K562 (cell line): ENCODE measurements around the gene GHSR. TPM values are rescaled to one million over a fixed set of nuclear protein-coding genes. Genes with fewer than 3 reads are reported as not detected.

Experiments
- ATAC-seq: fragments of 200-7000 bp; cut with Tn5 transposase; 3 replicates; pipeline ENCODE4 v1.9.1; 2020; ENCODE audit warnings: moderate library complexity
- BruUV-seq: library from RNA; stranded (reverse); fragments of 400-500 nt; replicated peaks from 2 replicates; lab custom pipeline; 2021; lab: Mats Ljungman, UMichigan
- CTCF ChIA-PET: fragments of 300-600 bp; formaldehyde crosslinking; extraction: SDS; loops from one replicate; lab custom pipeline; 2021; ENCODE audit warnings: low intra/inter-chr PET ratio; lab: Yijun Ruan, JAX
- POLR2A ChIA-PET: fragments of 300-600, 350-650 bp; sonication (Branson Sonifier 250); formaldehyde crosslinking; extraction: SDS; loops from one replicate; lab custom pipeline; 2021; ENCODE audit warnings: antibody characterized with exemption, inconsistent platforms; lab: Yijun Ruan, JAX
- DNase-seq, 4 experiments: peaks; one replicate each; pipeline versions ENCODE4 v3.0.0 to v3.0.0-alpha.2; 2011 to 2018; ENCODE audit warnings: low spot score in 3 of 4, mixed read lengths in 3 of 4; ENCODE audit errors: extremely low read depth in 1 of 4
- FAIRE-seq: peaks from 2 replicates; lab custom pipeline; 2011; peaks lifted over from hg19 to GRCh38; lab: Jason Lieb, UNC
- H2AFZ ChIP-seq: 2 replicates; pipeline ENCODE4 v1.6.0; 2011; ENCODE audit warnings: low read depth, low read length, control low read depth, inconsistent platforms
- H3K27ac ChIP-seq: fragments of 200-600 bp; 3 replicates; pipeline ENCODE4 v1.8.0; 2011; ENCODE audit warnings: low read depth, mild to moderate bottlenecking, control low read depth, inconsistent platforms, low read length, moderate library complexity, mixed read lengths; ENCODE audit errors: extremely low read depth
- H3K27me3 ChIP-seq, 2 experiments: fragments of 300-600 bp in 1 of 2; 2 replicates in 1 of 2; 3 replicates in 1 of 2; pipeline versions ENCODE4 v1.6.0 to v1.8.0; 2011; ENCODE audit warnings: inconsistent platforms in 2 of 2, low read length in 2 of 2, mild to moderate bottlenecking in 1 of 2, mixed read lengths in 1 of 2, moderate library complexity in 1 of 2; ENCODE audit not compliant: control insufficient read depth in 2 of 2, insufficient read depth in 2 of 2
- H3K36me3 ChIP-seq: fragments of 300-600 bp; 3 replicates; pipeline ENCODE4 v1.8.0; 2011; ENCODE audit warnings: mild to moderate bottlenecking, low read length, inconsistent platforms; ENCODE audit not compliant: control insufficient read depth, insufficient read depth
- H3K4me1 ChIP-seq, 2 experiments: fragments of 200-600 bp in 1 of 2; replicated peaks in 1 of 2; 2 replicates in 1 of 2; 3 replicates in 1 of 2; pipeline versions ENCODE4 v1.5.1 to v1.8.0; 2011; ENCODE audit warnings: inconsistent platforms in 2 of 2, low read length in 2 of 2, mild to moderate bottlenecking in 1 of 2, mixed read lengths in 1 of 2, moderate library complexity in 1 of 2; ENCODE audit not compliant: control insufficient read depth in 2 of 2, insufficient read depth in 2 of 2
- H3K4me2 ChIP-seq: 2 replicates; pipeline ENCODE4 v1.6.1; 2011; ENCODE audit warnings: low read length, control low read depth, inconsistent platforms, mixed read lengths; ENCODE audit not compliant: insufficient read depth
- H3K4me3 ChIP-seq: fragments of 200-600 bp; sonication (generic), shearing (Covaris generic); 2 replicates; pipeline ENCODE4 v1.5.1; 2016; ENCODE audit warnings: control low read depth, inconsistent platforms
- H3K79me2 ChIP-seq: fragments of 200-600 bp; 3 replicates; pipeline ENCODE4 v1.8.0; 2011; ENCODE audit warnings: low read length, inconsistent platforms; ENCODE audit not compliant: control insufficient read depth, insufficient read depth
- H3K9ac ChIP-seq, 2 experiments: 2 replicates each; pipeline versions ENCODE4 v1.6.0 to v1.6.1; 2011; ENCODE audit warnings: low read depth in 2 of 2, low read length in 2 of 2, control low read depth in 1 of 2, inconsistent platforms in 1 of 2, mild to moderate bottlenecking in 1 of 2, mixed read lengths in 1 of 2; ENCODE audit not compliant: insufficient read depth in 1 of 2
- H3K9me1 ChIP-seq: one replicate; pipeline ENCODE4 v1.6.0; 2011; ENCODE audit warnings: inconsistent platforms, mild to moderate bottlenecking, low read length, moderate library complexity; ENCODE audit not compliant: control insufficient read depth, insufficient read depth
- H3K9me3 ChIP-seq: replicated peaks from 2 replicates; pipeline ENCODE4 v1.5.1; 2011; ENCODE audit warnings: low read depth, low read length, inconsistent platforms; ENCODE audit not compliant: control insufficient read depth, insufficient read depth
- H4K20me1 ChIP-seq: replicated peaks from 2 replicates; pipeline ENCODE4 v1.6.1; 2011; ENCODE audit warnings: low read length, inconsistent platforms, mixed read lengths; ENCODE audit not compliant: control insufficient read depth, insufficient read depth
- ATF6 ChIP-seq: sonication (generic); formaldehyde crosslinking; IDR thresholded peaks from 2 replicates; pipeline ENCODE4 v1.4.0; 2020; ENCODE audit warnings: mild to moderate bottlenecking, missing genetic modification reagents
- CREB5 ChIP-seq: fragments of 250-450 bp; sonication (Bioruptor Pico); IDR thresholded peaks from 2 replicates; pipeline ENCODE4 v1.5.0; 2020; ENCODE audit warnings: mild to moderate bottlenecking
- DNMT1 ChIP-seq: fragments of 450-650 bp; IDR thresholded peaks from 2 replicates; pipeline ENCODE4 v1.6.1; 2016; ENCODE audit warnings: antibody characterized with exemption, mild to moderate bottlenecking
- MTA3 ChIP-seq: fragments of 450-650 bp; formaldehyde crosslinking; IDR thresholded peaks from 2 replicates; pipeline ENCODE4 v1.6.1; 2017; ENCODE audit warnings: mild to moderate bottlenecking, borderline replicate concordance
- NR0B1 ChIP-seq: fragments of 450-650 bp; IDR thresholded peaks from one replicate; pipeline ENCODE4 v1.6.1; 2018; ENCODE audit warnings: mild to moderate bottlenecking, moderate library complexity; ENCODE audit not compliant: partially characterized antibody
- POLR2G ChIP-seq: fragments of 200-400 bp; formaldehyde crosslinking; IDR thresholded peaks from 2 replicates; pipeline ENCODE4 v1.6.1; 2017; ENCODE audit warnings: low read depth, mild to moderate bottlenecking, antibody characterized with exemption, low read length, moderate library complexity
- RBM15 ChIP-seq: fragments of 200-400 bp; formaldehyde crosslinking; IDR thresholded peaks from 2 replicates; pipeline ENCODE4 v1.6.1; 2018; ENCODE audit warnings: mild to moderate bottlenecking, low read length, moderate library complexity; ENCODE audit not compliant: insufficient read depth
- RBM34 ChIP-seq: fragments of 200-400 bp; formaldehyde crosslinking; IDR thresholded peaks from 2 replicates; pipeline ENCODE4 v1.6.1; 2018; ENCODE audit warnings: low read length, borderline replicate concordance; ENCODE audit not compliant: insufficient read depth
- SIX5 ChIP-seq, 2 experiments: IDR thresholded peaks; 2 replicates each; pipeline ENCODE4 v1.6.1; 2011; ENCODE audit warnings: low read length in 2 of 2, borderline replicate concordance in 1 of 2, low read depth in 1 of 2, mild to moderate bottlenecking in 1 of 2, moderate library complexity in 1 of 2; ENCODE audit not compliant: insufficient read depth in 1 of 2
- SMAD1 ChIP-seq: fragments of 150-350 bp; IDR thresholded peaks from 2 replicates; pipeline ENCODE4 v1.6.1; 2014; ENCODE audit warnings: low read length, low read depth; ENCODE audit not compliant: partially characterized antibody
- USF2 ChIP-seq: sonication (generic); formaldehyde crosslinking; IDR thresholded peaks from 2 replicates; pipeline ENCODE4 v1.5.0; 2020; ENCODE audit warnings: missing genetic modification reagents
- ZBTB49 ChIP-seq: sonication (generic); formaldehyde crosslinking; IDR thresholded peaks from 2 replicates; pipeline ENCODE4 v1.8.0; 2022; ENCODE audit warnings: missing genetic modification reagents, mild to moderate bottlenecking, borderline replicate concordance
- WGBS: fragments of 100-300 bp; shearing (Covaris generic); methylation state at CpG from one replicate; pipeline ENCODE4 v1.1.6; 2016; ENCODE audit warnings: low coverage, mixed read lengths; ENCODE audit not compliant: insufficient coverage; ENCODE audit errors: missing lambda C conversion rate; 5-methylcytosine and 5-hydroxymethylcytosine counted together
- in situ Hi-C: fragments of 300-500 bp; cut with MboI; formaldehyde crosslinking; loops from 4 replicates; pipeline ENCODE4 v1.15.0; 2018; ENCODE audit warnings: inconsistent platforms, mixed read lengths
- intact Hi-C: fragments of 100-400 bp; cut with micrococcal nuclease; formaldehyde crosslinking; loops from 2 replicates; pipeline ENCODE4 v1.14.2; 2022
- polyA plus RNA-seq, 8 experiments: library from polyadenylated mRNA; depleted of rRNA in 4 of 8; stranded (reverse) in 5 of 8; unstranded in 3 of 8; fragments of >200 nt; fragmentation: Nextera tagmentation in 2 of 8; fragmentation: Illumina TruSeq in 1 of 8; extraction: Ambion mirVana in 2 of 8; extraction: Trizol in 1 of 8; gene quantifications; 2 replicates each; pipeline versions ENCODE4 v1.2.1 to v1.2.3, GENCODE V29; 2011 to 2014; ENCODE audit warnings: inconsistent platforms in 1 of 8, missing spikeins in 1 of 8
- total RNA-seq, 7 experiments: library from RNA; depleted of rRNA in 6 of 7; stranded (reverse); fragments of >200 nt in 6 of 7; fragmentation: Illumina TruSeq in 2 of 7; extraction: Trizol in 2 of 7; gene quantifications; 2 replicates each; pipeline versions ENCODE4 v1.2.1 to v1.2.3, GENCODE V29; 2011 to 2021; ENCODE audit warnings: low replicate concordance in 1 of 7

Gene GHSR
- total and polyA plus RNA-seq, 9 of the 15 experiments (the other 6 are each of a cell fraction or from before 2014, with no cell fraction given): not detected

- no peak for TF ChIP-seq ZBTB49 (CRISPR knock-in tag)
- no peak for TF ChIP-seq SIX5 (IDR thresholded peaks at IDR 0.05; ENCODE audit: borderline replicate concordance in 1 of 2, insufficient read depth in 1 of 2, low read depth in 1 of 2, low read length in 2 of 2)
- no peak for TF ChIP-seq DNMT1
- TF ChIP-seq MTA3: no peak
- no peak for TF ChIP-seq CREB5
- no peak for TF ChIP-seq SMAD1
Measured at GRCh38 chr3:172415323-172415722, 32.9 kb downstream of the GHSR start (continued).

GRCh38 chr3:172411478-172411947, 36.7 kb downstream of the GHSR start:
- FAIRE-seq: no peak
- H4K20me1 ChIP-seq: no peaks in the 10 kb centered on the region
- peaks cover 8 to 17% of the 10 kb centered on the region in 2 experiments; a peak in 4 of 5 replicates for H3K27me3 ChIP-seq
- no peak overlapping the region for H3K9ac ChIP-seq
- H2AFZ ChIP-seq: no peak overlapping the region
- ChIA-PET CTCF (no interaction called here), POLR2A (interaction anchor here (0.6 kb wide), 1 partner anchor 18 kb away, joined by 3 read pairs; no protein-coding TSS in a partner anchor)
- no peaks in the 10 kb centered on the region for H3K36me3 ChIP-seq
- ATAC-seq: no peak
- H3K4me3 ChIP-seq: no peak overlapping the region
- H3K9me1 ChIP-seq: no peaks in the 10 kb centered on the region
- H3K4me2 ChIP-seq: no peak overlapping the region
- intact Hi-C loops: loop anchor here (5.0 kb wide), 1 partner anchor 186 kb away; no protein-coding TSS in a partner anchor
- 9% methylated on average over 6 of the region's 6 CpGs for WGBS
- no peak for DNase-seq
- H3K9me3 ChIP-seq: no peaks in the 10 kb centered on the region
- in situ Hi-C loops: no loop called here
- peaks cover 0 to 8% of the 10 kb centered on the region in 2 experiments; a peak in 1 of 5 replicates for H3K4me1 ChIP-seq
- no TSS peak for BruUV-seq
- H3K79me2 ChIP-seq: no peaks in the 10 kb centered on the region
- H3K27ac ChIP-seq: no peak overlapping the region
- TF ChIP-seq RBM15 (no peak), RBM34 (no peak), NR0B1 (no peak), USF2 (CRISPR knock-in tag) (no peak), POLR2G (no peak), ATF6 (no peak)
